HS-27A (cell line): ENCODE results near the gene ZFHX2.
A peak's percentile ranks its signal among the peaks of the same experiment; 100 is the strongest.

ENCODE experiments used
- DNase-seq: peaks from one replicate; pipeline ENCODE4 v3.0.0-alpha.2; 2012; ENCODE audit warnings: low read depth, missing footprints

ZFHX2 gene

GRCh38 chr14:23518709-23519108, 32.9 kb downstream of the ZFHX2 start:
- no peak for DNase-seq

- DNase-seq: no peak
Measured at GRCh38 chr14:23517650-23518326, 33.8 kb downstream of the ZFHX2 start.

GRCh38 chr14:23514644-23514957, 37.0 kb downstream of the ZFHX2 start:
- DNase-seq: no peak

GRCh38 chr14:23513818-23514643, 37.5 kb downstream of the ZFHX2 start:
- DNase-seq: no peak

- no peak for DNase-seq
Measured at GRCh38 chr14:23513005-23513817, 38.4 kb downstream of the ZFHX2 start.

GRCh38 chr14:23512156-23512555, 39.4 kb downstream of the ZFHX2 start:
- no peak for DNase-seq

GRCh38 chr14:23494223-23494622, 57.3 kb downstream of the ZFHX2 start:
- DNase-seq: no peak

- no peak for DNase-seq
Measured at GRCh38 chr14:23492618-23493272, 58.8 kb downstream of the ZFHX2 start.

- DNase-seq: no peak
Measured at GRCh38 chr14:23487216-23487615, 64.3 kb downstream of the ZFHX2 start.

- no peak for DNase-seq
Measured at GRCh38 chr14:23486036-23486435, 65.5 kb downstream of the ZFHX2 start.

GRCh38 chr14:23485326-23485725, 66.2 kb downstream of the ZFHX2 start:
- no peak for DNase-seq

- DNase-seq: no peak
Measured at GRCh38 chr14:23483236-23483854, 68.2 kb downstream of the ZFHX2 start.

- no peak for DNase-seq
Measured at GRCh38 chr14:23482823-23483148, 68.8 kb downstream of the ZFHX2 start.

- no peak for DNase-seq
Measured at GRCh38 chr14:23481979-23482822, 69.4 kb downstream of the ZFHX2 start.

- no peak for DNase-seq
Measured at GRCh38 chr14:23481362-23481970, 70.1 kb downstream of the ZFHX2 start.

GRCh38 chr14:23478109-23478759, 73.3 kb downstream of the ZFHX2 start:
- DNase-seq: peak; percentile 27

GRCh38 chr14:23470947-23471346, 80.6 kb downstream of the ZFHX2 start:
- DNase-seq: no peak
